Epidermal melanocyte (primary cell): ENCODE data around the gene MYO3A.

Source experiments
- DNase-seq: peaks from one replicate; pipeline ENCODE4 v3.0.0; 2011; ENCODE audit warnings: low spot score; ENCODE audit not compliant: insufficient read length

MYO3A gene

GRCh38 chr10:26214004-26214403, 280.0 kb downstream of the MYO3A start:
- no peak for DNase-seq

GRCh38 chr10:26214551-26215395, 280.7 kb downstream of the MYO3A start:
- DNase-seq, result no peak

- no peak for DNase-seq
These were observed 281.4 kb downstream of the MYO3A start for GRCh38 chr10:26215396-26215934.

- DNase-seq, result no peak
These were observed 282.0 kb downstream of the MYO3A start for GRCh38 chr10:26215935-26216584.

- no peak for DNase-seq
These were observed 282.8 kb downstream of the MYO3A start, which contains the start of gene GAD2 for GRCh38 chr10:26216585-26217395. Gene GAD2 (plus strand): TSS chr10:26216774. CDS start chr10:26216810, 36 bp downstream.

- DNase-seq, result no peak
These were observed 283.5 kb downstream of the MYO3A start for GRCh38 chr10:26217396-26218086.

- no peak for DNase-seq
These were observed 285.6 kb downstream of the MYO3A start for GRCh38 chr10:26219676-26220075.

- no peak for DNase-seq
These were observed 286.9 kb downstream of the MYO3A start for GRCh38 chr10:26220901-26221300.

GRCh38 chr10:26221541-26221940, 287.5 kb downstream of the MYO3A start:
- no peak for DNase-seq

- DNase-seq, result no peak
These were observed 288.5 kb downstream of the MYO3A start for GRCh38 chr10:26222563-26222962.

GRCh38 chr10:26225322-26225721, 291.3 kb downstream of the MYO3A start:
- DNase-seq, result no peak

GRCh38 chr10:26227786-26228185, 293.8 kb downstream of the MYO3A start:
- DNase-seq, result no peak

- no peak for DNase-seq
These were observed 298.1 kb downstream of the MYO3A start for GRCh38 chr10:26232174-26232573.

- DNase-seq, result no peak
These were observed 301.7 kb downstream of the MYO3A start for GRCh38 chr10:26235761-26236160.

- no peak for DNase-seq
These were observed 304.3 kb downstream of the MYO3A start for GRCh38 chr10:26238378-26238777.

GRCh38 chr10:26242706-26243350, 308.8 kb downstream of the MYO3A start:
- no peak for DNase-seq

- DNase-seq, result no peak
These were observed 309.3 kb downstream of the MYO3A start for GRCh38 chr10:26243351-26243720.

GRCh38 chr10:26249681-26250080, 315.7 kb downstream of the MYO3A start:
- no peak for DNase-seq

- DNase-seq, result no peak
These were observed 317.9 kb downstream of the MYO3A start for GRCh38 chr10:26251925-26252324.

GRCh38 chr10:26254616-26255015, 320.6 kb downstream of the MYO3A start:
- DNase-seq, result no peak

GRCh38 chr10:26259341-26259740, 325.3 kb downstream of the MYO3A start:
- no peak for DNase-seq
